SK-N-MC (cell line): ENCODE results near the gene CIBAR2.

ENCODE experiments used
- EZH2 ChIP-seq: fragments of 200-600 bp; sonication (generic); IDR thresholded peaks from one replicate; pipeline ENCODE4 v1.6.1; 2017; ENCODE audit warnings: antibody characterized with exemption
- POLR2AphosphoS5 ChIP-seq: IDR thresholded peaks from 2 replicates; pipeline ENCODE4 v1.6.1; 2012; ENCODE audit warnings: mild to moderate bottlenecking, low read depth, low read length, borderline replicate concordance

DNA sequence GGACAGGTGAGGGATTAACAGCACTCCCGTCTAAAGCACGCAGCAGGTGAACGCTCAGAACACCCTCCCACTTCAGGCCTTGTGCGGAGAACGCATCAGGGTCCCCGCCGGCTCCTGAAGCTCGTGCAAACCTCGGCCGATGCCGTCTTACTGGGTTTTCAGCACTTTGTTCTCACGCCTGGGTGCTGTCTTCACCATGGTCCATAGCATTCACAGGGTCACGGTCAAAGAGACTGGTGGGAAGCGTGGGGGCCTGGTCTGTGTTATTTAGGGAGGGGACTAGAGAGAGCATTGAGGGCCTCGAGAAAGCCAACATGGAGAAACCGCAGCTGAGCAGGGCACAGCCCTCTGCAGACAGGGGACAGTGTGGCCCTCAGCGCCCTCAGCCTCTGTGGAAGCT, 26.6 kb downstream of the CIBAR2 start:
- no peak for TF ChIP-seq POLR2AphosphoS5
- TF ChIP-seq EZH2: no peak
